Measurements from ENCODE around the gene BAZ2B. TPM values are rescaled to one million over a fixed set of nuclear protein-coding genes. Genes with fewer than 3 reads are reported as not detected.

The BAZ2B gene
- 5.5 and 24.8 TPM in 2 replicates for total RNA-seq

GRCh38 chr2:159616286-159616701, at the start of gene BAZ2B:
Gene BAZ2B, minus strand, starts transcription at chr2:159616548. Its CDS starts 137,829 bp downstream, at chr2:159478719.

GRCh38 chr2:159285929-159286708, 330.2 kb downstream of the BAZ2B start, which contains the start of gene WDSUB1:
Gene WDSUB1, minus strand, starts transcription at chr2:159286703. Its CDS starts 3,634 bp downstream, at chr2:159283069.

Other genes with a start within 250 kb of the BAZ2B start
- 56.5 and 78.5 TPM in 2 replicates for gene MARCHF7, start 96.0 kb upstream of the BAZ2B start, total RNA-seq
- 1.3 and 1.6 TPM in 2 replicates for gene CD302, start 181.7 kb upstream of the BAZ2B start, total RNA-seq